GM19023 (cell line): ENCODE data around the gene NBDY.
"Not testable (repeated sequence)": the region's sequence is repeated elsewhere in the genome, so short reads cannot be mapped to it uniquely, and the experiment has no call there.

Experiments used
- ATAC-seq: cut with Tn5 transposase; IDR thresholded peaks from one replicate; pipeline ENCODE4 v1.9.1; 2021; ENCODE audit warnings: mild to moderate bottlenecking, moderate library complexity; ENCODE audit not compliant: unreplicated experiment

The NBDY gene

DNA sequence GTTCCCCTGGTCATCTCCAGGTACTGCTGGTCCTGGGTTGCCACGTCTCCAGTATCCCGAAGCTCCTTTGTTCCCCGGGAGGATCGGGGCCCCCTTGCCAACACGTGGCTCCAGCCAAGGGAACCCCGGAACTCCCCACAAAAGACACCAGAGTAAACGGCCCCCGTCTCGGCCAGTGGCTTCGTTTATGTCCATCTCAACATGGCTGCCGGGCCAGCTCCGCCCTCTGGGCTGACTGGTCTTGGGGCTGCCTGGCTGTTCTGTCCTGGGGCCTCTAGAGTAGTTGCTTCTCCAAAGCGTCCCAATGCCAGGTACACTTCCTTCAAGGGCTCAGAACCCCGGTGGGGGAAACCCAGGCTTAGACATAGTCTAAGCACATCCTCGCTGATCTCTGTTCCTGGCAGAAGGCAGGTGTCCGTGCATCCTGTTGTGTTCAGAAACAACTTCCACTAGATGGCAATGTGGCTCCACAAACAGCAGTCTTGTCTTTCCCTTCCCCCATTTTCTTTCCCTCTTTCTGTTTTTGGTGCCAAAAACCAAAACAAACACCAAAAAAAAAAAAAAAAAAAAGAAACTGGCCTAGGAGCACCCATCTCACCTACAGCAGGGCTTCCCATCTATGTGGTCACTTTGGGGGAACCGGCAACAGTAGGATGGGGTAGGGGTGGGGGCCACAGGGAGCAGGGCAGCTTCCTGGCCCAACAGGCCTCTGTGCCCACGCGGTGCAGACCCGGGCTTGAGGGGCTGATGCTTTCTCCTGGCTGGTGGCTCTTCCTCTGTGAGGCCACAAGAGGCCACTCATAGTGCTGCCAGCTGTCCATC, 35.3 kb downstream of the NBDY start:
- ATAC-seq = peak; percentile 32

DNA sequence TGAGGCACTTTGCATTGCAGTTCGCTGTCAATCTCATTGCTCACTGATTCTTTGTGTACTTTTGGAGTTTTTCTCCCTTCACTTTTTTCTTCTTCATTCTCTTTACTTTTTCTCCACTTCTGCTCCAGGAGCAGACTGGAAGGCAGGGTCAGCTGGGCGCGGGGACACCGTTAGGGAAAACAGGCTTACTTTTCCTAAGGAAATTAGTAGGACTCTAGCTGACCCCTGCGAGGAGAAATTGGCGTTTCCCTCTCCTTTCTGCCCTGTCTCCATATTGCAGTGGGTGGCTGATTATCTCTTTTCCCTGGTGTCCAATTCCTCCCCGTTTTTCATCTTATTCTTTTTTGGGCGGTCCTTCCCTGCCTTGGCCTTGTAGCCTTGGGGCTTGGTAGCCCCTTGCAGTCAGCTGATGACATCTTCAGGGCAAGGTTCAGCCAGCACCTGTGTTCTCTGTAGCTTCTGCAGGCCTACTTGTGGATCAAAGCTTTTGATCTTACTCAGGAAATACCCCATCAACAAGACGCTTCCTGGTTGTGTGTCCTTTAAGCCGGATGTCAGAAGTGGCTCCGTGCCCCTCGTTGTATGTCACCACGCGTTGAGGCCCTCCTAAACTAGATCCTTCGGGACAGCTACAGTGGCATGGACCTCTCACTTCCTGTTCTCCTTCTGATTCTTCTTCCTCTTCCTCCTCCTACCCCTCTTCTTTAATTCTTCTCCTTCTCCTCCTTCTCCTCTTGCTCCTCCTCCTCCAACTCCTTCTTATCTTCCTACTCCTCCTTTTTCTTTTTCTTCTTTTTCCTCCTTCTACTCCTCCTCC, 36.1 kb downstream of the NBDY start:
- no peak for ATAC-seq

DNA sequence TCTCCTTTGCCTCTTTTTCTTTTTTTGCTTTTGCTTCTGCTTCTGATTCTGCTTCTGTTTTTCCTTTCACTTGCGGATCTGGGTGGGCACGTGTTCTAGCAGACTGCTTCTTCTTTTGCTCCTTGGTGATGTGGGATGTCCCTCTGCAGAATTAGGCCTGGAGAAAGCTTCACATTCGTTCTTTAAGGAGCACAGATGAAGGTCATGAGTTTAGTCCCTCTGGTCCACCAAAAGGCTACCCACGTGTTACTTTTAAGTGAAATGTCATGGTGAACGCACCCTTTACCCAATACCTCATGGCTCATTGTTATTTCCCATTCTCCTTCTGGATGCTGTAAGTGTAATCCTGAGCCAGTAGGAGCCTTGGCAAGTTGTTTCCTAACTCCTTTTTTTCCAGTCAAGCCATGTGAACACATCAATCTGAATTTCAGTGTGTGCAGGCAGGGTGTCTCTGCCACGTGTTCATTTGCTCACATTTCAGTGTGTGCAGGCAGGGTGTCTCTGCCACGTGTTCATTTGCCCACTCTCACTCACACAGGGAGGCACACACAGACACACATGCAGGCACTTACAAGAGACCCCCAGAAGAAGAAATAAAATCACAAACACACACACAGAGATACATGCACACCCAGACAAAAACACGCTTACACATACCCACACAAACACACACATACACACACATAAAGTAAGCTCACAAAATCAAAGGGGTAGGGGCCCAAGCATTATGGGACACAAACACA, 36.9 kb downstream of the NBDY start:
- no peak for ATAC-seq

DNA sequence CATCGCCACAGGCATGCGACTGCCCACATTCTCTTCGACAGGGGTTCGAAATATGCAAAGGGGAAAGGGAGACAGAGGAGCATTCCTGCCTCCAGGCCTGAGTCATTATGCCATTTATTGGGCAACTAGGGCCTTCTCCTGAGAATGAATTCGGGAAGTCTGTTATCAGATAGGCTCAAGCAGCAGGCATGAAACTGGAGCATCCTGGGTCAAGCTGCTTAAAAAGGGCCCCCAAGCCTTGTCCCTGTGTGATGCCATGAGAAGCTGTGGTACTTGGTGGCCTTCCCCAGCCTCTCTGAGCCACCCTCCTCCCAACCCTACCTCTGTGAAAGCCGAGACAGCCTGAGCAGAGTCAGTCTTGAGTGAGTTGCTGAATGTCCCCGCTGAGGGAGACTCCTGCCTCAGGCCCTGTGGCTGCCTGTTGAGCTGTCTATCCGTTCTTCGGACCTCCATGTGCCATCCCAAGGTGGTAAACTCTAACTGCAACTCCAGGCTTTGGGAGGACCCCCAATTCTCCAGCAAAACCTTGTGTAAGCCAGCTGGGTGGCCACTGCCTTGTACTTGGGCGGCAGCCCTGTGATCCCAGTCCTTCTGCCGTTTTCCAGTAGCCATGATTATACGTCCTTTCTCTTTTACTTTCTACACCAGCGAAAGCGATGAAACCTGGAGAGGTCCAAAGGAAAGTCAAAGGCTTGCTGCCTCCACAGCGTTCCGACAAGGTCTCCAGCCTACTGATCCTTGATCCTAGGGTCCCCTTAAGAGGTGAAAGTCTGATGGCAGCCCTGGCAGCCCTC, 37.7 kb downstream of the NBDY start:
- no peak for ATAC-seq

DNA sequence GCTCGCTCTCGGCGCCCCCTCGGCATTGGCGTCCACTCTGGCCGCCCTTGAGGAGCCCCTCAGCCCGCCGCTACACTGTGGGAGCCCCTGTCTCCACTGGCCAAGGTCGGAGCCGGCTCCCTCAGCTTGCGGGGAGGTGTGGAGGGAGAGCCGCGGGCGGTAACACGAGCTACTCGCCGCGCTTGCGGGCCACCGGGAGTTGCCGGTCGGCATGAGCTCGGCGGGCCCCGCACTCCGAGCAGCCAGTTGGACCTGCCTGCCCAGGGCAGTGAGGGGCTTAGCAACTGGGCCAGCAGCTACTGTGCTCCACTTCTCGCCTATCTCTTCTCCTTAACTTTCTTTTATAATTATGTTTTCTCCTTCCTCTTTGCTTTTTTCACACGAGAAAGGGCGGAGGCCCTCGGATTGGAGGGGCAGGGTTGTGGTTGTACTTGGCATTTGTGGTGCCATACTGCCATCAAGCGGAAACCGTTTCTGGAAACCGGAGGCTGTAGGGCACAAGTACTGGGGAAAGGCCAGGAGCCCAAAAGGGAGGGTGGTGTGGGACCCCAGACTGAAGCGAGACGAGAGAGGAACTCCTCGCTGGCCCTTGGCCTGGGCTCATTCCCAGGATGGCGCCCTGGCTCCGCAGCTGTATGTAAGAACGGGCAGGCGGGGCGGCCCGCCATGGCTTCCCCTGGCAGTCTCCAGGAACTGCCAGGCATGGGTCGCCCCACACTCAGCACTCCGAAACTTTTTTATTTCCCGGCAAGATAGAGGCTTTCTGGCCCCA, 38.5 kb downstream of the NBDY start:
- ATAC-seq = peak; percentile 29

DNA sequence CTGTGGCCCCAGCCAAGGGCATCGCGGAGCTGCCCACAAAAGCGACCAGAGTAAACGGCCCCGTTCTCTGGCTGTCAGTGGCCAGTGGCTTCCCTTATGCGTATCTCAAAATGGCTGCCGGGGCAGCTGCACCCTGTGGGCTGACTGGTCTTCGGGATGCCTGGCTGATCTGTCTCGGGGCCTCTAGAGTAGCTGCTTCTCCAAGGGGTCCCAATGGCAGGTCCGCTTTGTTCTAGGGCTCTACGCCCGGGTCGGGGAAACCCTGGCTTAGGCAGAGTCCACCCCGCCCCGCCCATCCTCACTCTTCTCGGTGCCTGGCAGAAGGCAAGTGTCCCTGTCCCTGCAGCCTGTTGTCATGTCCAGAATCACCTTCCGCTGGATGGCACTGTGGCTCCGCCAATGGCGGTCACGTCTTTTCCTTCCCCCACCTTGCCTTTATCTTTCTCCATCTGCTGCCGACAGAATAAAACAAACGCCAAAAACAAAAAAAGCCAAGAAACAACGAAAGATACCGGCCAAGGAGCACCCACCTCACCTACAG, 39.1 kb downstream of the NBDY start:
- ATAC-seq = peak; percentile 23

DNA sequence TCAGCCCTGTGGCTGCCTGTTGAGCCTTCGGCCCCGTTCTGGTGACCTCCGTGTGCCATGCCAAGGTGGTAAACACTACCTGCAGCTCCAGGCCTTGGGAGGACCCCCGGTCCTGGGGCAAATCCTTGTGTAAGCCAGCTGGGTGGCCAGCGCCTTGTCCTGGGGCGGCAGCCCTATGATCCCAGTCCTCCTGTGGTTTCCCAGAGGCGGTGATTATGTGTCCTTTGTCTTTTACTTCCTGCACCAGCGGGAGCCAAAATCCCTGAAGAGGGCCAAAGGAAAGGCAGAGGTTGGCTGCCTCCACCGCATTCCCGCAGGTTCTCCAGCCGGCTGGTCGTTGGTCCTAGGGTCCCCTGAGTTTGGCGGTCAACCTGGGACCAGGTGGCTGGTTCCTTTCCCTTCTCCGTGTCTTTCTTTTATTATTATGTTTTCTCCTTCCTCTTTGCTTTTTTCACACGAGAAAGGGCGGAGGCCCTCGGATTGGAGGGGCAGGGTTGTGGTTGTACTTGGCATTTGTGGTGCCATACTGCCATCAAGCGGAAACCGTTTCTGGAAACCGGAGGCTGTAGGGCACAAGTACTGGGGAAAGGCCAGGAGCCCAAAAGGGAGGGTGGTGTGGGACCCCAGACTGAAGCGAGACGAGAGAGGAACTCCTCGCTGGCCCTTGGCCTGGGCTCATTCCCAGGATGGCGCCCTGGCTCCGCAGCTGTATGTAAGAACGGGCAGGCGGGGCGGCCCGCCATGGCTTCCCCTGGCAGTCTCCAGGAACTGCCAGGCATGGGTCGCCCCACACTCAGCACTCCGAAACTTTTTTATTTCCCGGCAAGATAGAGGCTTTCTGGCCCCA, 43.9 kb downstream of the NBDY start:
- peak; percentile 48 for ATAC-seq

DNA sequence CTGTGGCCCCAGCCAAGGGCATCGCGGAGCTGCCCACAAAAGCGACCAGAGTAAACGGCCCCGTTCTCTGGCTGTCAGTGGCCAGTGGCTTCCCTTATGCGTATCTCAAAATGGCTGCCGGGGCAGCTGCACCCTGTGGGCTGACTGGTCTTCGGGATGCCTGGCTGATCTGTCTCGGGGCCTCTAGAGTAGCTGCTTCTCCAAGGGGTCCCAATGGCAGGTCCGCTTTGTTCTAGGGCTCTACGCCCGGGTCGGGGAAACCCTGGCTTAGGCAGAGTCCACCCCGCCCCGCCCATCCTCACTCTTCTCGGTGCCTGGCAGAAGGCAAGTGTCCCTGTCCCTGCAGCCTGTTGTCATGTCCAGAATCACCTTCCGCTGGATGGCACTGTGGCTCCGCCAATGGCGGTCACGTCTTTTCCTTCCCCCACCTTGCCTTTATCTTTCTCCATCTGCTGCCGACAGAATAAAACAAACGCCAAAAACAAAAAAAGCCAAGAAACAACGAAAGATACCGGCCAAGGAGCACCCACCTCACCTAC, 44.5 kb downstream of the NBDY start:
- peak; percentile 37 for ATAC-seq

DNA sequence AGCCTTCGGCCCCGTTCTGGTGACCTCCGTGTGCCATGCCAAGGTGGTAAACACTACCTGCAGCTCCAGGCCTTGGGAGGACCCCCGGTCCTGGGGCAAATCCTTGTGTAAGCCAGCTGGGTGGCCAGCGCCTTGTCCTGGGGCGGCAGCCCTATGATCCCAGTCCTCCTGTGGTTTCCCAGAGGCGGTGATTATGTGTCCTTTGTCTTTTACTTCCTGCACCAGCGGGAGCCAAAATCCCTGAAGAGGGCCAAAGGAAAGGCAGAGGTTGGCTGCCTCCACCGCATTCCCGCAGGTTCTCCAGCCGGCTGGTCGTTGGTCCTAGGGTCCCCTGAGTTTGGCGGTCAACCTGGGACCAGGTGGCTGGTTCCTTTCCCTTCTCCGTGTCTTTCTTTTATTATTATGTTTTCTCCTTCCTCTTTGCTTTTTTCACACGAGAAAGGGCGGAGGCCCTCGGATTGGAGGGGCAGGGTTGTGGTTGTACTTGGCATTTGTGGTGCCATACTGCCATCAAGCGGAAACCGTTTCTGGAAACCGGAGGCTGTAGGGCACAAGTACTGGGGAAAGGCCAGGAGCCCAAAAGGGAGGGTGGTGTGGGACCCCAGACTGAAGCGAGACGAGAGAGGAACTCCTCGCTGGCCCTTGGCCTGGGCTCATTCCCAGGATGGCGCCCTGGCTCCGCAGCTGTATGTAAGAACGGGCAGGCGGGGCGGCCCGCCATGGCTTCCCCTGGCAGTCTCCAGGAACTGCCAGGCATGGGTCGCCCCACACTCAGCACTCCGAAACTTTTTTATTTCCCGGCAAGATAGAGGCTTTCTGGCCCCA, 49.3 kb downstream of the NBDY start:
- ATAC-seq = peak; percentile 53

DNA sequence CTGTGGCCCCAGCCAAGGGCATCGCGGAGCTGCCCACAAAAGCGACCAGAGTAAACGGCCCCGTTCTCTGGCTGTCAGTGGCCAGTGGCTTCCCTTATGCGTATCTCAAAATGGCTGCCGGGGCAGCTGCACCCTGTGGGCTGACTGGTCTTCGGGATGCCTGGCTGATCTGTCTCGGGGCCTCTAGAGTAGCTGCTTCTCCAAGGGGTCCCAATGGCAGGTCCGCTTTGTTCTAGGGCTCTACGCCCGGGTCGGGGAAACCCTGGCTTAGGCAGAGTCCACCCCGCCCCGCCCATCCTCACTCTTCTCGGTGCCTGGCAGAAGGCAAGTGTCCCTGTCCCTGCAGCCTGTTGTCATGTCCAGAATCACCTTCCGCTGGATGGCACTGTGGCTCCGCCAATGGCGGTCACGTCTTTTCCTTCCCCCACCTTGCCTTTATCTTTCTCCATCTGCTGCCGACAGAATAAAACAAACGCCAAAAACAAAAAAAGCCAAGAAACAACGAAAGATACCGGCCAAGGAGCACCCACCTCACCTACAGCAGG, 50.0 kb downstream of the NBDY start:
- peak; percentile 48 for ATAC-seq

DNA sequence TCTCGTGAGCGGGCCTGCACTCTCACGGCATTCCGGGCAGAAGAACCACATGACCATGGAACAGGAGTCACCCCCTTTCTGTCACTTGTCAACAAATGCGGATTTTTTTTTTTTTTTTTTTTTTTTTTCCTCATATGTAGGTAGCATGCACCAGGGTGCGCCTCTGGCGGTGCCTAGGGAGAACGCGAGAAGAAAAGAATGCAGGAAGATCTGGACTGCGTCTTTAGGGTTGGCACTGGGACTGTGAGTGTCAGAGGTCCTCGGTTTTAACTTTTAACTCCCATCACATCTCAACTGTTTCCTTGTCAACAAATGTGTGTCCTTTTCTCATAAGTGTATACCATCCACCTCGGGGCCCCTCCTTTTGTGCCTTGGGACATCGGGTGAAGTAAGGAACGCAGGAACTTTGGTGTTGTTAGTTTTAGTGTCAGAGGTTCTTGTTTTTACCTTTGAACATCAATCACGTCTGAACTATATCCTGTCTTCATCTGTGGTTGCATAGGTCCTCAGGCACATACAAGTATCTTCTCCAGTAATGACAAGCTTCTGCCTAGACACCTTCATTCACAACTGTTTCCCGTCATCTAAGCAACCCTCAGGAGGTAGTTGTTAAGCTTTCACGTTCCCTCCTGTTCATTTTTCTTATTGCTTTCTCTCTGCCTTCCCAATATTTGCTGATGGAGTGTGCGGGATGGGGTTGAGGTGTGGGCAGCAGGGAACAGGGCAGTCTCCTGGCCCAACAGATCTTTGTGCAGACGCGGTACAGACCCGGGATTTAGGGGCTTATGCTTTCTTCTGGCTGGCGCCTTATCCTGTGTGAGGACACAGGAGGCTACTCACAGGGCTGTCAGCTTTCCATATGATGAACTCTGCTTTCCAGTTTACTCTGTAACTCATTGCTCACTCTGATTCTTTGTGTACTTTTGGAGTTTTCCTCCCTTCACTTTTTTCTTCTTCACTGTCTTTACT, 51.9 kb downstream of the NBDY start:
- not testable (repeated sequence) for ATAC-seq

DNA sequence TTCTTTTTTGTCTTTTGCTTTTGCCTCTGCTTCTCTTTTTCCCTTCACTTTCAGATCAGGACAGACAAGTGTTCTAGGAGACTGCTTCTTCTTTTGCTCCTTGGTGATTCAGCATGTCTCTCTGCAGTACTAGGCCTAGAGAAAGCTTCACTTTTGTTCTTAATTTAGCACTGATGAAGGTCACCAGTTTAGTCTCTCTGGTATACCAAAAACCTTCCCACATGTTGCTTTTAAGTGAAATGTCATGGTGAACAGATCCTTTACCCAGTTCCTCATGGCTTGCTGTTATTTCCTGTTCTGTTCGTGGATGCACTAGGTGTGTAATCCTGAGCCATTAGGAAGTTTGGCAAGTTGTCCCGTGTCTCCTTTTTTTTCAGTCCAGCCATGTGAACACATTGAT, 53.3 kb downstream of the NBDY start:
- ATAC-seq = no peak

DNA sequence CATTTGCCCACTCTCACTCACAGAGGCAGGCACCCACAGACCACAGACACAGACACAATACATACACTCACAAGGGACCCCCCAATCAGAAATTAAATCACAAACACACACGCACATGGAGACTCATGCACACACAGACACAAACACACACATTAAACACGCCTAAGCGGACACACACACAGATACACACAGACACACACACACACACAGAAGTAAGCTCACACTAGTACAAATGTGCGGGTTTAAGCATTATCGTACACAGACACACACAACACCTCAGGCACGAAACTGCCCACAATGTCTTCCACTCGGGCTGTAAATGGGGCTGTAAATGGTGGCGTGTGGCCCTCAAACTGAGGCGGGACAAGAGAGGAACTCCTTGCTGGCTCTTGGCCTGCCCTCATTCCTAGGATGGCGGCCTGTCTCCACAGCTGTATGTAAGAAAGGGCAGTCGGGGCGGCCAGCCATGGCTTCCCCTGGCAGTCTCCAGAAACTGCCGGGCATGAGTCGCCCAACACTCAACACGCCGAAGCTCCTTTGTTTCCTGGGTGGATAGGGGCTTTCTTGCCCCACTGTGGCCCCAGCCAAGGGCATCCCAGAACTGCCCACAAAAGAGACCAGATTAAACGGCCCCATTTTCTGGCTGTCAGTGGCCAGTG, 53.9 kb downstream of the NBDY start:
- no peak for ATAC-seq

DNA sequence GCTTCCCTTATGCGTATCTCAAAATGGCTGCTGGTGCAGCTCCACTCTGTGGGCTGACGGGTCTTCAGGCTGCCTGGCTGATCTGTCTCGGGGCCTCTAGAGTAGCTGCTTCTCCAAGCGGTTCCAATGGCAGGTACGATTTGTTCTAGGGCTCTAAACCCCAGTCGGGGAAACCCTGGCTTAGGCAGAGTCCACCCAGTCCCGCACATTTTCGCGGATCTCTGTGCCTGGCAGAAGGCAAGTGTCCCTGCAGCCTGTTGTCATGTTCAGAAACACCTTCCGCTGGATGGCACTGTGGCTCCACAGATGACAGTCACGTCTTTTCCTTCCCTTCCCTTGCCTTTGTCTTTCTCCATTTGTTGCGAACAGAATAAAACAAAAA, 54.4 kb downstream of the NBDY start:
- no peak for ATAC-seq

DNA sequence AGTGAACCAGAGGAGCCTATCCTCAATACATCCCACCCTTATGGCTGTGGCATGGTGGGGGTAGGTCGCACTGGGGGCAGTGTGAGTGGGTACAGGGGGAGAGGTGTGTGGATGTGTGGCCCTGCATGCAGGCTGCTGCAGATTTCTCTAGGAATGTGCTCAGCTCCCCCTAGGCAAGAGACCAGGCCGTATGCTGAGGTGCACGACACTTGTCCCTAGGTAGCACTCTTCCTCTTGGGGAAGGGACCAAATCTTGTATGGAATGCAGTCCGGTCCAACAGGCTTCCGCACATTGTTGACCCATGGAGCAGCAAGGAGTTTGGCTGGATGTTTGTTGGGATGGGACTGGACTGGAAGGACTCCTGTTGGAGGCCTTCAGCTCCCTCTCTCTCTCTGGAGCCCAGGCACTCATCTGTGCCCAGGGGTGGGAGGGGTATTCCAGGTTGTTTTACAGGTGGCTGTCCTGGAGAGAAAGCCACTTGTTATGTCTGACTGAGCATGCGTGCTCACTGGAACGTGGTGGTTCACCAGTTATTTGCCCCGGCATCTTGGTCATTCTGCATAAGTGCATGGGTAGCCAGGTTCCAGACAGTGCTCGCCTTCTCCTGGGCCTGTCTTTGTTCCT, 55.1 kb downstream of the NBDY start:
- no peak for ATAC-seq
